RWPE2 (cell line): ENCODE measurements around the gene NOC4L.
"Not testable (repeated sequence)": the region's sequence is repeated elsewhere in the genome, so short reads cannot be mapped to it uniquely, and the experiment has no call there.

Experiments
- ATAC-seq: fragments of 200-7000 bp; cut with Tn5 transposase; 3 replicates; pipeline ENCODE4 v1.9.1; 2021; ENCODE audit warnings: low read depth
- DNase-seq: peaks from one replicate; pipeline ENCODE4 v3.0.0-alpha.2; 2020; ENCODE audit warnings: low spot score
- H3K27ac ChIP-seq: fragments of 450-650 bp; 2 replicates; pipeline ENCODE4 v1.5.1; 2017; ENCODE audit warnings: mild to moderate bottlenecking; ENCODE audit not compliant: poor library complexity, severe bottlenecking
- H3K27me3 ChIP-seq: fragments of 250-450 bp; sonication (Bioruptor Pico); 2 replicates; pipeline ENCODE4 v1.5.1; 2021; ENCODE audit warnings: mild to moderate bottlenecking, moderate library complexity; ENCODE audit not compliant: insufficient read depth, poor library complexity, severe bottlenecking
- H3K36me3 ChIP-seq: fragments of 250-450 bp; sonication (Bioruptor Pico); 2 replicates; pipeline ENCODE4 v1.5.1; 2020; ENCODE audit warnings: low read depth, mild to moderate bottlenecking, moderate library complexity
- H3K4me1 ChIP-seq: fragments of 250-450 bp; sonication (Bioruptor Pico); 2 replicates; pipeline ENCODE4 v1.5.1; 2021; ENCODE audit warnings: mild to moderate bottlenecking, moderate library complexity; ENCODE audit not compliant: insufficient read depth, poor library complexity, severe bottlenecking
- H3K4me3 ChIP-seq: fragments of 250-450 bp; sonication (Bioruptor Pico); 2 replicates; pipeline ENCODE4 v1.5.1; 2021; ENCODE audit warnings: mild to moderate bottlenecking, moderate library complexity; ENCODE audit not compliant: severe bottlenecking
- H3K9me3 ChIP-seq: fragments of 250-450 bp; sonication (Bioruptor Pico); 2 replicates; pipeline ENCODE4 v1.5.1; 2021; ENCODE audit warnings: mild to moderate bottlenecking, moderate library complexity; ENCODE audit not compliant: severe bottlenecking
- CTCF ChIP-seq: fragments of 450-650 bp; IDR thresholded peaks from one replicate; pipeline ENCODE4 v1.5.1; 2017; ENCODE audit warnings: mild to moderate bottlenecking, moderate library complexity; ENCODE audit not compliant: poor library complexity, severe bottlenecking

The NOC4L gene

GRCh38 chr12:132146772-132147422 is 2.6 kb downstream of the NOC4L start:
- no peaks in the 10 kb centered on the region for H3K27me3 ChIP-seq
- no peaks in the 10 kb centered on the region for H3K4me1 ChIP-seq
- H3K4me3 ChIP-seq, result no peak overlapping the region
- H3K27ac ChIP-seq, result no peak overlapping the region
- no peak for DNase-seq
- no peak for TF ChIP-seq CTCF
- H3K9me3 ChIP-seq, result no peaks in the 10 kb centered on the region
- no peak for ATAC-seq
- peaks cover 19% of the 10 kb centered on the region for H3K36me3 ChIP-seq

DNA sequence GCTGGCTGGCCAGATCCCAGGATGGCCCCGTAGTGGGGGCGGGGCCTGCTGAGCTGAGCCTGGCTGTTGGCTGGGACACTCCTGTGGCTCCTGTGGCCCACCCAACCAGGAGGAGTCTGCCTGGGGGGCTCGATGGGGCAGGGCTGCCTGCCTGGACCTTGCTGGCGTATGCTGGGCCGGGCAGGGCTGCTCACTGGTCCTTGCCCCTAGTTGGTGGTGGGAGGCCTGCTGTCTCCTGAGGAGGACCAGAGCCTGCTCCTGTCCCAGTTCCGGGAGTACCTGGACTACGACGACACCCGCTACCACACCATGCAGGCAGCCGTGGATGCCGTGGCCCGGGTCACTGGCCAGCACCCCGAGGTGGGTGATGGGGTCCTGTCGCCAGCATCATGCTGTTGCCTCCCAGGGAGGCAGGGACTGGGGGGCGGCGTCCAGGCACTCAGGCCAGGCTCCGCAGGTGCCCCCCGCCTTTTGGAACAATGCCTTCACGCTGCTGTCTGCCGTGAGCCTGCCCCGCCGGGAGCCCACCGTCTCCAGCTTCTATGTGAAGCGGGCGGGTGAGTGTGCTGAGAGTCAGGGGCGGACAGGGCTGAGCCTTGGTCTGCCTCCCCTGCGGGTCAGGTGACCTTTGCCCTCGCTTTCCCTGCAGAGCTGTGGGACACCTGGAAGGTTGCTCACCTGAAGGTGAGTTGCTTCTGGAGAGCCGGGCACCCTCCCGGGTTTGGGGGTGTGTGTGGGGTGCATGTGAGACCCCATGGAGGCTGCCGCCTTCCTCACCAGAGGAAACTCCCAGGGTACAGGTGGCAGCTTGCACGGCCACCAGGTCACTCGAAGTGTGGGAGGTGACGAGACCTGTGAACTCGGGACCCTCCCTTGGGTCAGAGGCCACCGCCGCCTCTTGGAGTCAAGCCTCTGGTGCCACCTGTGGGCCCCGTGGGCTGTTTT is 3.4 kb downstream of the NOC4L start:
- Histone ChIP-seq H3K4me1 (no peaks in the 10 kb centered on the region), H3K4me3 (no peak overlapping the region), H3K27me3 (no peaks in the 10 kb centered on the region), H3K27ac (no peak overlapping the region), H3K36me3 (peaks cover 16% of the 10 kb centered on the region), H3K9me3 (no peaks in the 10 kb centered on the region)
- ATAC-seq, result no peak
- TF ChIP-seq CTCF, result no peak
- DNase-seq, result peak; percentile 38

DNA sequence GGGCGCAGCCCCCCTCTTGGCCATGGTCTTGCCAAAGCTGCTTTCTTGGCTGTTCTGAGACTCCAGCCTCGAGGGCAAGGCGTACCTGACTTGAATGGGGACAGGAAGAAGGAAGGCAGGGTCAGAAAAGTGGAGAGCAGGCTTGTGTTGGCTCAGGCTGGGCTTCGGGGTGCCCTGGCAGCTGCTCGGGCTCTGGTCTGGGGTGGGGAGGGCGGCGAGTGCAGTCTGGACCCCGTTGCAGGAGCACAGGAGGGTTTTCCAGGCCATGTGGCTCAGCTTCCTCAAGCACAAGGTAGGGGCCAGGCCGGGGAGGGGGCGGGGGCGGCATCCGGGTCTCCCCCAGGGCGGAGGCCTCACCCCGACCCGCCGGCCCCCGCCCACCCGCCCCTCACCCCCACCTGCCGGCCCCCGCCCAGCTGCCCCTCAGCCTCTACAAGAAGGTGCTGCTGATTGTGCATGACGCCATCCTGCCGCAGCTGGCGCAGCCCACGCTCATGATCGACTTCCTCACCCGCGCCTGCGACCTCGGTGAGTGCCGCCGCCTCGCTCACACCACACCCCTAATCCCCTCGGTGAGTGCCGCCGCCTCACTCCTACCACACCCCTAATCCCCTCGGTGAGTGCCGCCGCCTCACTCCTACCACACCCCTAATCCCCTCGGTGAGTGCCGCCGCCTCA is 4.2 kb downstream of the NOC4L start:
- no peak overlapping the region for H3K27ac ChIP-seq
- no peaks in the 10 kb centered on the region for H3K27me3 ChIP-seq
- peaks cover 16% of the 10 kb centered on the region for H3K36me3 ChIP-seq
- H3K4me3 ChIP-seq, result no peak overlapping the region
- no peak for ATAC-seq
- no peaks in the 10 kb centered on the region for H3K9me3 ChIP-seq
- peak; percentile 51 for DNase-seq
- no peak for TF ChIP-seq CTCF
- H3K4me1 ChIP-seq, result no peaks in the 10 kb centered on the region

- not testable (repeated sequence) for H3K27ac ChIP-seq, H3K9me3 ChIP-seq, DNase-seq, ATAC-seq, H3K4me3 ChIP-seq, H3K27me3 ChIP-seq, H3K4me1 ChIP-seq
- H3K36me3 ChIP-seq, result peaks cover 16% of the 10 kb centered on the region
These were observed 5.3 kb downstream of the NOC4L start for GRCh38 chr12:132149526-132149925.

- peaks cover 15% of the 10 kb centered on the region for H3K36me3 ChIP-seq
- no peak overlapping the region for H3K27ac ChIP-seq
- H3K27me3 ChIP-seq, result no peaks in the 10 kb centered on the region
- no peaks in the 10 kb centered on the region for H3K4me1 ChIP-seq
- H3K9me3 ChIP-seq, result no peaks in the 10 kb centered on the region
- no peak for TF ChIP-seq CTCF
- H3K4me3 ChIP-seq, result no peak overlapping the region
- DNase-seq, result peak; percentile 60
- ATAC-seq, result no peak
These were observed 6.5 kb downstream of the NOC4L start for GRCh38 chr12:132150780-132151144.
